GM23338 (cell line): ENCODE data around the gene CENPT. TPM values are rescaled to one million over a fixed set of nuclear protein-coding genes. Genes with fewer than 3 reads are reported as not detected.

ENCODE experiments used
- ATAC-seq: fragments of 200-7000 bp; cut with Tn5 transposase; 3 replicates; pipeline ENCODE4 v1.9.1; 2020
- DNase-seq: peaks from one replicate; pipeline ENCODE4 v3.0.0-alpha.2; 2015; ENCODE audit warnings: low spot score
- H2AFZ ChIP-seq: fragments of 200-600 bp; sonication (generic); 2 replicates; pipeline ENCODE4 v1.8.0; 2016; ENCODE audit warnings: antibody characterized with exemption, mild to moderate bottlenecking, moderate library complexity
- H3F3A ChIP-seq: fragments of 200-600 bp; sonication (generic); replicated peaks from 2 replicates; pipeline ENCODE4 v1.8.0; 2017; ENCODE audit warnings: antibody characterized with exemption, mixed run types, low read depth
- H3K27ac ChIP-seq: fragments of 200-600 bp; sonication (generic); 2 replicates; pipeline ENCODE4 v1.6.1; 2016; ENCODE audit warnings: low read depth
- H3K27me3 ChIP-seq: fragments of 200-600 bp; sonication (generic); 2 replicates; pipeline ENCODE4 v1.8.0; 2016; ENCODE audit warnings: mild to moderate bottlenecking, mixed run types, moderate library complexity; ENCODE audit not compliant: insufficient read depth
- H3K36me3 ChIP-seq: fragments of 200-600 bp; sonication (generic); 2 replicates; pipeline ENCODE4 v1.8.0; 2016; ENCODE audit warnings: mild to moderate bottlenecking; ENCODE audit not compliant: insufficient read depth
- H3K4me1 ChIP-seq: fragments of 200-600 bp; sonication (generic); 2 replicates; pipeline ENCODE4 v1.8.0; 2016; ENCODE audit warnings: mild to moderate bottlenecking, moderate library complexity; ENCODE audit not compliant: insufficient read depth
- H3K4me2 ChIP-seq: fragments of 200-600 bp; sonication (generic); 2 replicates; pipeline ENCODE4 v1.7.1; 2017; ENCODE audit warnings: mixed run types
- H3K4me3 ChIP-seq: fragments of 200-600 bp; sonication (generic); 2 replicates; pipeline ENCODE4 v1.6.1; 2016; ENCODE audit warnings: mixed run types
- H3K79me2 ChIP-seq: fragments of 200-600 bp; sonication (generic); replicated peaks from 2 replicates; pipeline ENCODE4 v1.8.0; 2017; ENCODE audit warnings: mild to moderate bottlenecking; ENCODE audit not compliant: insufficient read depth
- H3K9me2 ChIP-seq: fragments of 200-600 bp; sonication (generic); 2 replicates; pipeline ENCODE4 v1.8.0; 2017; ENCODE audit not compliant: insufficient read depth
- H4K20me1 ChIP-seq: fragments of 200-600 bp; sonication (generic); replicated peaks from 2 replicates; pipeline ENCODE4 v1.8.0; 2017; ENCODE audit warnings: mild to moderate bottlenecking; ENCODE audit not compliant: insufficient read depth
- H3K27ac Mint-ChIP-seq: 2 replicates; pipeline ENCODE4 v1.8.0; 2020; ENCODE audit warnings: inconsistent platforms, mild to moderate bottlenecking, moderate library complexity, mixed read lengths
- H3K27me3 Mint-ChIP-seq: 3 replicates; pipeline ENCODE4 v1.8.0; 2022; ENCODE audit warnings: low read depth, mild to moderate bottlenecking, moderate library complexity, mixed read lengths, inconsistent platforms; ENCODE audit not compliant: insufficient read depth, poor library complexity
- H3K36me3 Mint-ChIP-seq: 3 replicates; pipeline ENCODE4 v1.8.0; 2021; ENCODE audit warnings: low read depth, mild to moderate bottlenecking, inconsistent platforms, moderate library complexity, mixed read lengths
- H3K4me1 Mint-ChIP-seq: 3 replicates; pipeline ENCODE4 v1.8.0; 2020; ENCODE audit warnings: mild to moderate bottlenecking, inconsistent platforms, mixed read lengths
- H3K4me3 Mint-ChIP-seq: 3 replicates; pipeline ENCODE4 v1.8.0; 2021; ENCODE audit warnings: moderate library complexity, mild to moderate bottlenecking, inconsistent platforms, mixed read lengths
- H3K9me3 Mint-ChIP-seq: 3 replicates; pipeline ENCODE4 v1.8.0; 2020; ENCODE audit warnings: moderate library complexity, mild to moderate bottlenecking, inconsistent platforms, mixed read lengths
- CREB1 ChIP-seq: fragments of 250-450 bp; sonication (Bioruptor Pico); IDR thresholded peaks from 2 replicates; pipeline ENCODE4 v1.5.0; 2020; ENCODE audit warnings: low read depth, mild to moderate bottlenecking, moderate library complexity
- EZH2 ChIP-seq: fragments of 200-600 bp; sonication (generic); IDR thresholded peaks from one replicate; pipeline ENCODE4 v1.8.0; 2017; ENCODE audit warnings: antibody characterized with exemption, mild to moderate bottlenecking, low read depth; ENCODE audit not compliant: unreplicated experiment
- EZH2phosphoT487 ChIP-seq: fragments of 200-600 bp; sonication (generic); IDR thresholded peaks from one replicate; pipeline ENCODE4 v1.8.1; 2018; ENCODE audit warnings: antibody characterized with exemption; ENCODE audit not compliant: unreplicated experiment
- JUNB ChIP-seq: IDR thresholded peaks from one replicate; pipeline ENCODE4 v1.6.1; 2016; ENCODE audit warnings: antibody characterized with exemption; ENCODE audit not compliant: unreplicated experiment
- NANOG ChIP-seq: IDR thresholded peaks from 2 replicates; pipeline ENCODE4 v1.6.1; 2016; ENCODE audit warnings: antibody characterized with exemption, borderline replicate concordance
- POLR2AphosphoS5 ChIP-seq: IDR thresholded peaks from 2 replicates; pipeline ENCODE4 v1.6.1; 2016; ENCODE audit warnings: antibody characterized with exemption, low read depth
- STAT1 ChIP-seq: IDR thresholded peaks from one replicate; pipeline ENCODE4 v1.6.1; 2016; ENCODE audit warnings: antibody characterized with exemption; ENCODE audit not compliant: unreplicated experiment
- ZNF114 ChIP-seq: fragments of 250-450 bp; sonication (Bioruptor Pico); IDR thresholded peaks from 2 replicates; pipeline ENCODE4 v1.5.0; 2020; ENCODE audit warnings: mild to moderate bottlenecking, moderate library complexity
- ZNF331 ChIP-seq: fragments of 250-450 bp; sonication (Bioruptor Pico); IDR thresholded peaks from 2 replicates; pipeline ENCODE4 v1.5.0; 2020; ENCODE audit warnings: low read depth, mild to moderate bottlenecking, moderate library complexity
- polyA plus RNA-seq: library from polyadenylated mRNA; unstranded; fragments of >200 nt; fragmentation: Nextera tagmentation; extraction: Ambion mirVana; gene quantifications from 2 replicates; pipeline ENCODE4 v1.2.1, GENCODE V29; 2016
- total RNA-seq: library from RNA; depleted of rRNA; stranded (reverse); fragments of >200 nt; shearing (Covaris generic); gene quantifications from 2 replicates; pipeline ENCODE4 v1.2.3, GENCODE V29; 2014
- TF ChIP-seq, protein P1 (sequence below): fragments of 250-450 bp; sonication (Bioruptor Pico); IDR thresholded peaks from 2 replicates; pipeline ENCODE4 v1.5.0; 2020; ENCODE audit warnings: mild to moderate bottlenecking, moderate library complexity
- TF ChIP-seq, protein P2 (sequence below): IDR thresholded peaks from one replicate; pipeline ENCODE4 v1.6.1; 2018; ENCODE audit warnings: antibody characterized with exemption; ENCODE audit not compliant: unreplicated experiment
- TF ChIP-seq, protein P3 (sequence below), 2 experiments: fragments of 200-600 bp in 1 of 2; sonication (generic) in 1 of 2; conservative IDR thresholded peaks; 2 replicates each; pipeline versions ENCODE4 v1.5.1 to v1.6.1; 2016 to 2017; ENCODE audit warnings: antibody characterized with exemption in 2 of 2, low read depth in 2 of 2, mild to moderate bottlenecking in 2 of 2, moderate library complexity in 1 of 2
- TF ChIP-seq, protein P4 (sequence below): IDR thresholded peaks from 2 replicates; pipeline ENCODE4 v1.6.1; 2016; ENCODE audit warnings: antibody characterized with exemption

CENPT gene
- total and polyA plus RNA-seq, 2 experiments from 2014 or later, result 55.4 to 63.8 TPM

DNA sequence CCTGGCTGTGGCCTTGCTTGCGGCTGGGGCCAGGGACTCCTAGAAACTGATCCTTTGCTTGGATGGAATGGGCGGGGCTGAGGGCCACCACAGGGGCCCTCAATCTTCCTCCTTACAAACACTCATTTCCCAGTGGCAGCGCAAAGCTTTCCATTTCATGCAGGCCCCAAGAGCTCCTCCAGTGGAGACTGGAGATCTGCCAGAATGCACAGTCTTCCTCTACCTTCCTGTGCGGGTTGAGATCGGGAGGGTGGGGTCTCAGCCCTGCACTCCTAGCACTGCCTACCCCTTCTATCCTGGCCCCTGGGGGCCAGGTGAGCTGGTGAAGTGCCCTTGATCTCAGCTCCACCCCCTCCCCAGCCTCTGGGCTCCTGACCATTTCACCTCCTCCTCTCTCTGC is 38.9 kb upstream of the CENPT start (continued):
- TF ChIP-seq, protein P1, sequence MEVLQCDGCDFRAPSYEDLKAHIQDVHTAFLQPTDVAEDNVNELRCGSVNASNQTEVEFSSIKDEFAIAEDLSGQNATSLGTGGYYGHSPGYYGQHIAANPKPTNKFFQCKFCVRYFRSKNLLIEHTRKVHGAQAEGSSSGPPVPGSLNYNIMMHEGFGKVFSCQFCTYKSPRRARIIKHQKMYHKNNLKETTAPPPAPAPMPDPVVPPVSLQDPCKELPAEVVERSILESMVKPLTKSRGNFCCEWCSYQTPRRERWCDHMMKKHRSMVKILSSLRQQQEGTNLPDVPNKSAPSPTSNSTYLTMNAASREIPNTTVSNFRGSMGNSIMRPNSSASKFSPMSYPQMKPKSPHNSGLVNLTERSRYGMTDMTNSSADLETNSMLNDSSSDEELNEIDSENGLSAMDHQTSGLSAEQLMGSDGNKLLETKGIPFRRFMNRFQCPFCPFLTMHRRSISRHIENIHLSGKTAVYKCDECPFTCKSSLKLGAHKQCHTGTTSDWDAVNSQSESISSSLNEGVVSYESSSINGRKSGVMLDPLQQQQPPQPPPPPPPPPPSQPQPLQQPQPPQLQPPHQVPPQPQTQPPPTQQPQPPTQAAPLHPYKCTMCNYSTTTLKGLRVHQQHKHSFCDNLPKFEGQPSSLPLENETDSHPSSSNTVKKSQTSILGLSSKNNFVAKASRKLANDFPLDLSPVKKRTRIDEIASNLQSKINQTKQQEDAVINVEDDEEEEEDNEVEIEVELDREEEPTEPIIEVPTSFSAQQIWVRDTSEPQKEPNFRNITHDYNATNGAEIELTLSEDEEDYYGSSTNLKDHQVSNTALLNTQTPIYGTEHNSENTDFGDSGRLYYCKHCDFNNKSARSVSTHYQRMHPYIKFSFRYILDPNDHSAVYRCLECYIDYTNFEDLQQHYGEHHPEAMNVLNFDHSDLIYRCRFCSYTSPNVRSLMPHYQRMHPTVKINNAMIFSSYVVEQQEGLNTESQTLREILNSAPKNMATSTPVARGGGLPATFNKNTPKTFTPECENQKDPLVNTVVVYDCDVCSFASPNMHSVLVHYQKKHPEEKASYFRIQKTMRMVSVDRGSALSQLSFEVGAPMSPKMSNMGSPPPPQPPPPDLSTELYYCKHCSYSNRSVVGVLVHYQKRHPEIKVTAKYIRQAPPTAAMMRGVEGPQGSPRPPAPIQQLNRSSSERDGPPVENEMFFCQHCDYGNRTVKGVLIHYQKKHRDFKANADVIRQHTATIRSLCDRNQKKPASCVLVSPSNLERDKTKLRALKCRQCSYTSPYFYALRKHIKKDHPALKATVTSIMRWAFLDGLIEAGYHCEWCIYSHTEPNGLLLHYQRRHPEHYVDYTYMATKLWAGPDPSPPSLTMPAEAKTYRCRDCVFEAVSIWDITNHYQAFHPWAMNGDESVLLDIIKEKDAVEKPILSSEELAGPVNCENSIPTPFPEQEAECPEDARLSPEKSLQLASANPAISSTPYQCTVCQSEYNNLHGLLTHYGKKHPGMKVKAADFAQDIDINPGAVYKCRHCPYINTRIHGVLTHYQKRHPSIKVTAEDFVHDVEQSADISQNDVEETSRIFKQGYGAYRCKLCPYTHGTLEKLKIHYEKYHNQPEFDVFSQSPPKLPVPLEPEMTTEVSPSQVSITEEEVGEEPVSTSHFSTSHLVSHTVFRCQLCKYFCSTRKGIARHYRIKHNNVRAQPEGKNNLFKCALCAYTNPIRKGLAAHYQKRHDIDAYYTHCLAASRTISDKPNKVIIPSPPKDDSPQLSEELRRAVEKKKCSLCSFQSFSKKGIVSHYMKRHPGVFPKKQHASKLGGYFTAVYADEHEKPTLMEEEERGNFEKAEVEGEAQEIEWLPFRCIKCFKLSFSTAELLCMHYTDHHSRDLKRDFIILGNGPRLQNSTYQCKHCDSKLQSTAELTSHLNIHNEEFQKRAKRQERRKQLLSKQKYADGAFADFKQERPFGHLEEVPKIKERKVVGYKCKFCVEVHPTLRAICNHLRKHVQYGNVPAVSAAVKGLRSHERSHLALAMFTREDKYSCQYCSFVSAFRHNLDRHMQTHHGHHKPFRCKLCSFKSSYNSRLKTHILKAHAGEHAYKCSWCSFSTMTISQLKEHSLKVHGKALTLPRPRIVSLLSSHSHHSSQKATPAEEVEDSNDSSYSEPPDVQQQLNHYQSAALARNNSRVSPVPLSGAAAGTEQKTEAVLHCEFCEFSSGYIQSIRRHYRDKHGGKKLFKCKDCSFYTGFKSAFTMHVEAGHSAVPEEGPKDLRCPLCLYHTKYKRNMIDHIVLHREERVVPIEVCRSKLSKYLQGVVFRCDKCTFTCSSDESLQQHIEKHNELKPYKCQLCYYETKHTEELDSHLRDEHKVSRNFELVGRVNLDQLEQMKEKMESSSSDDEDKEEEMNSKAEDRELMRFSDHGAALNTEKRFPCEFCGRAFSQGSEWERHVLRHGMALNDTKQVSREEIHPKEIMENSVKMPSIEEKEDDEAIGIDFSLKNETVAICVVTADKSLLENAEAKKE, result no peak
- TF ChIP-seq POLR2AphosphoS5, result no peak

DNA sequence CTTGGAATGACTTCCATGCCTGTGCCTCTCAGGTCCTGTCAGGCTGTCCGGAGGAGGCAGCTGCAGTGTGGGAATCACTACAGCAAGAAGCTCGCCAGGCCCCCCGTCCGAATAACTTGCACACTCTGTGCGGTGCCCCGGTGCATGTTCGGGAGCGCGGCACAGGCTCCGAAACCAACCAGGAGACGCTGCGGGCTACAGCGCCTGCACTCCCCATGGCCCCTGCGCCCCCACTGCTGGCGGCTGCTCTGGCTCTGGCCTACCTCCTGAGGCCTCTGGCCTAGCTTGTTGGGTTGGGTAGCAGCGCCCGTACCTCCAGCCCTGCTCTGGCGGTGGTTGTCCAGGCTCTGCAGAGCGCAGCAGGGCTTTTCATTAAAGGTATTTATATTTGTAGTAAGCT is 38.5 kb upstream of the CENPT start:
- ATAC-seq, result peak; percentile 1; the same call in 1 of the 3 replicates
- H3K4me2 ChIP-seq, result peak overlapping the region; percentile 89; the same call in 1 of the 2 replicates
- peaks cover 9% of the 10 kb centered on the region for H3K27me3 Mint-ChIP-seq
- TF ChIP-seq, protein P2, sequence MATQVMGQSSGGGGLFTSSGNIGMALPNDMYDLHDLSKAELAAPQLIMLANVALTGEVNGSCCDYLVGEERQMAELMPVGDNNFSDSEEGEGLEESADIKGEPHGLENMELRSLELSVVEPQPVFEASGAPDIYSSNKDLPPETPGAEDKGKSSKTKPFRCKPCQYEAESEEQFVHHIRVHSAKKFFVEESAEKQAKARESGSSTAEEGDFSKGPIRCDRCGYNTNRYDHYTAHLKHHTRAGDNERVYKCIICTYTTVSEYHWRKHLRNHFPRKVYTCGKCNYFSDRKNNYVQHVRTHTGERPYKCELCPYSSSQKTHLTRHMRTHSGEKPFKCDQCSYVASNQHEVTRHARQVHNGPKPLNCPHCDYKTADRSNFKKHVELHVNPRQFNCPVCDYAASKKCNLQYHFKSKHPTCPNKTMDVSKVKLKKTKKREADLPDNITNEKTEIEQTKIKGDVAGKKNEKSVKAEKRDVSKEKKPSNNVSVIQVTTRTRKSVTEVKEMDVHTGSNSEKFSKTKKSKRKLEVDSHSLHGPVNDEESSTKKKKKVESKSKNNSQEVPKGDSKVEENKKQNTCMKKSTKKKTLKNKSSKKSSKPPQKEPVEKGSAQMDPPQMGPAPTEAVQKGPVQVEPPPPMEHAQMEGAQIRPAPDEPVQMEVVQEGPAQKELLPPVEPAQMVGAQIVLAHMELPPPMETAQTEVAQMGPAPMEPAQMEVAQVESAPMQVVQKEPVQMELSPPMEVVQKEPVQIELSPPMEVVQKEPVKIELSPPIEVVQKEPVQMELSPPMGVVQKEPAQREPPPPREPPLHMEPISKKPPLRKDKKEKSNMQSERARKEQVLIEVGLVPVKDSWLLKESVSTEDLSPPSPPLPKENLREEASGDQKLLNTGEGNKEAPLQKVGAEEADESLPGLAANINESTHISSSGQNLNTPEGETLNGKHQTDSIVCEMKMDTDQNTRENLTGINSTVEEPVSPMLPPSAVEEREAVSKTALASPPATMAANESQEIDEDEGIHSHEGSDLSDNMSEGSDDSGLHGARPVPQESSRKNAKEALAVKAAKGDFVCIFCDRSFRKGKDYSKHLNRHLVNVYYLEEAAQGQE, result no peak
- TF ChIP-seq, protein P3, sequence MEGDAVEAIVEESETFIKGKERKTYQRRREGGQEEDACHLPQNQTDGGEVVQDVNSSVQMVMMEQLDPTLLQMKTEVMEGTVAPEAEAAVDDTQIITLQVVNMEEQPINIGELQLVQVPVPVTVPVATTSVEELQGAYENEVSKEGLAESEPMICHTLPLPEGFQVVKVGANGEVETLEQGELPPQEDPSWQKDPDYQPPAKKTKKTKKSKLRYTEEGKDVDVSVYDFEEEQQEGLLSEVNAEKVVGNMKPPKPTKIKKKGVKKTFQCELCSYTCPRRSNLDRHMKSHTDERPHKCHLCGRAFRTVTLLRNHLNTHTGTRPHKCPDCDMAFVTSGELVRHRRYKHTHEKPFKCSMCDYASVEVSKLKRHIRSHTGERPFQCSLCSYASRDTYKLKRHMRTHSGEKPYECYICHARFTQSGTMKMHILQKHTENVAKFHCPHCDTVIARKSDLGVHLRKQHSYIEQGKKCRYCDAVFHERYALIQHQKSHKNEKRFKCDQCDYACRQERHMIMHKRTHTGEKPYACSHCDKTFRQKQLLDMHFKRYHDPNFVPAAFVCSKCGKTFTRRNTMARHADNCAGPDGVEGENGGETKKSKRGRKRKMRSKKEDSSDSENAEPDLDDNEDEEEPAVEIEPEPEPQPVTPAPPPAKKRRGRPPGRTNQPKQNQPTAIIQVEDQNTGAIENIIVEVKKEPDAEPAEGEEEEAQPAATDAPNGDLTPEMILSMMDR (conservative IDR thresholded peaks at IDR 0.05; ENCODE audit: low read depth in 2 of 2), result no peak
- TF ChIP-seq JUNB (no peak), ZNF331 (CRISPR knock-in tag) (no peak), EZH2phosphoT487 (no peak), STAT1 (no peak), CREB1 (CRISPR knock-in tag) (no peak), EZH2 (no peak), ZNF114 (CRISPR knock-in tag) (no peak), POLR2AphosphoS5 (no peak), NANOG (no peak)
- TF ChIP-seq, protein P4, sequence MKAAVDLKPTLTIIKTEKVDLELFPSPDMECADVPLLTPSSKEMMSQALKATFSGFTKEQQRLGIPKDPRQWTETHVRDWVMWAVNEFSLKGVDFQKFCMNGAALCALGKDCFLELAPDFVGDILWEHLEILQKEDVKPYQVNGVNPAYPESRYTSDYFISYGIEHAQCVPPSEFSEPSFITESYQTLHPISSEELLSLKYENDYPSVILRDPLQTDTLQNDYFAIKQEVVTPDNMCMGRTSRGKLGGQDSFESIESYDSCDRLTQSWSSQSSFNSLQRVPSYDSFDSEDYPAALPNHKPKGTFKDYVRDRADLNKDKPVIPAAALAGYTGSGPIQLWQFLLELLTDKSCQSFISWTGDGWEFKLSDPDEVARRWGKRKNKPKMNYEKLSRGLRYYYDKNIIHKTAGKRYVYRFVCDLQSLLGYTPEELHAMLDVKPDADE, result no peak

More for the DNA sequence above, 38.5 kb upstream of the CENPT start:
- no peaks in the 10 kb centered on the region; the same call in 2 of the 3 replicates for H3K9me3 Mint-ChIP-seq
- Histone ChIP-seq H3K9me2 (no peaks in the 10 kb centered on the region), H3K4me1 (peaks cover 26% of the 10 kb centered on the region), H3K79me2 (no peaks in the 10 kb centered on the region), H3K27me3 (no peaks in the 10 kb centered on the region), H3K4me3 (peak overlapping the region; percentile 55; the same call in 1 of the 2 replicates), H3F3A (peaks cover 26% of the 10 kb centered on the region; the same call in 1 of the 2 replicates), H2AFZ (no peak overlapping the region; the same call in 1 of the 2 replicates), H3K27ac (peak overlapping the region; percentile 55; the same call in 1 of the 2 replicates), H4K20me1 (no peaks in the 10 kb centered on the region; the same call in 1 of the 2 replicates), H3K36me3 (0 out of 2 replicates have a peak, but pooled peaks cover under 1% of the 10 kb centered on the region)
- H3K27ac Mint-ChIP-seq, result peak overlapping the region; percentile 89
- no peak for DNase-seq
- peaks cover 22% of the 10 kb centered on the region for H3K4me1 Mint-ChIP-seq
- H3K4me3 Mint-ChIP-seq, result peak overlapping the region; percentile 43; the same call in 2 of the 3 replicates
- peaks cover 25% of the 10 kb centered on the region for H3K36me3 Mint-ChIP-seq
